ENCODE data around the gene HES5. TPM values are rescaled to one million over a fixed set of nuclear protein-coding genes. Genes with fewer than 3 reads are reported as not detected.

Gene HES5
- polyA plus RNA-seq, 3 donors, result not detected

- peaks cover 30 to 50% of the 10 kb centered on the region in 2 donors for H3K27me3 ChIP-seq (ENCODE audit: control insufficient read depth in 2 of 2, insufficient read depth in 2 of 2, low read length in 2 of 2)
- H3K4me2 ChIP-seq (replicated peaks; ENCODE audit: extremely low read depth, low read length, poor library complexity, severe bottlenecking), result no peak overlapping the region
- H3K36me3 ChIP-seq (replicated peaks in 1 of 2; ENCODE audit: control insufficient read depth in 1 of 2, insufficient read depth in 2 of 2, low read length in 2 of 2), result peaks cover 0 to 3% of the 10 kb centered on the region in 2 donors
- H3K4me3 Mint-ChIP-seq, result peak overlapping the region in 1 of 2 donors; percentile 76
- peaks cover 33 to 59% (median 49%) of the 10 kb centered on the region in 3 donors for H3K27me3 Mint-ChIP-seq (ENCODE audit: low read depth in 3 of 3)
- intact Hi-C loops (cut with micrococcal nuclease), result loop anchor here (2.0 to 10.0 kb wide), 6 partner anchors 19 to 323 kb away; partner anchors contain the start of genes MORN1 (in 1 of the 2), PEX10 (in 1 of the 2), PRXL2B (in 1 of the 2) and RER1 (in 1 of the 2)
- peaks cover 31% of the 10 kb centered on the region for H3K4me1 Mint-ChIP-seq
- no peak overlapping the region for H3K4me3 ChIP-seq (replicated peaks in 1 of 3; ENCODE audit: low read depth in 2 of 3, low read length in 3 of 3)
- H3K9me3 Mint-ChIP-seq, result peaks cover 0 to 11% (median 0%) of the 10 kb centered on the region in 7 donors
- peaks cover 43% of the 10 kb centered on the region for H4K20me1 ChIP-seq (ENCODE audit: insufficient read depth, low read length)
- TF ChIP-seq CTCF (IDR thresholded peaks at IDR 0.05), result no peak
- H3K79me2 ChIP-seq (ENCODE audit: insufficient read depth, low read length), result peaks cover 35% of the 10 kb centered on the region
- H3K36me3 Mint-ChIP-seq, result peaks cover 9 to 12% of the 10 kb centered on the region in 2 donors
- no peak overlapping the region for H3K9ac ChIP-seq (ENCODE audit: insufficient read depth, low read length, poor library complexity, severe bottlenecking)
- peaks cover 31 to 42% of the 10 kb centered on the region in 2 donors for H3K4me1 ChIP-seq (ENCODE audit: control insufficient read depth in 1 of 2, insufficient read depth in 2 of 2, low read length in 2 of 2)
- DNase-seq, result no peak
- H2AFZ ChIP-seq (ENCODE audit: insufficient read depth, low read depth, low read length, poor library complexity, severe bottlenecking), result no peak overlapping the region
- no peak overlapping the region for H3K27ac Mint-ChIP-seq
- H3K9me3 ChIP-seq (replicated peaks in 1 of 2; ENCODE audit: control insufficient read depth in 1 of 2, insufficient read depth in 1 of 2, low read length in 2 of 2), result no peaks in the 10 kb centered on the region
- H3K27ac ChIP-seq (ENCODE audit: low read depth in 1 of 2, low read length in 2 of 2), result no peak overlapping the region
- 97% methylated on average over 3 of the region's 4 CpGs for WGBS (ENCODE audit: insufficient coverage)
These were observed 2.6 kb downstream of the HES5 start for GRCh38 chr1:2527556-2527860.

DNA sequence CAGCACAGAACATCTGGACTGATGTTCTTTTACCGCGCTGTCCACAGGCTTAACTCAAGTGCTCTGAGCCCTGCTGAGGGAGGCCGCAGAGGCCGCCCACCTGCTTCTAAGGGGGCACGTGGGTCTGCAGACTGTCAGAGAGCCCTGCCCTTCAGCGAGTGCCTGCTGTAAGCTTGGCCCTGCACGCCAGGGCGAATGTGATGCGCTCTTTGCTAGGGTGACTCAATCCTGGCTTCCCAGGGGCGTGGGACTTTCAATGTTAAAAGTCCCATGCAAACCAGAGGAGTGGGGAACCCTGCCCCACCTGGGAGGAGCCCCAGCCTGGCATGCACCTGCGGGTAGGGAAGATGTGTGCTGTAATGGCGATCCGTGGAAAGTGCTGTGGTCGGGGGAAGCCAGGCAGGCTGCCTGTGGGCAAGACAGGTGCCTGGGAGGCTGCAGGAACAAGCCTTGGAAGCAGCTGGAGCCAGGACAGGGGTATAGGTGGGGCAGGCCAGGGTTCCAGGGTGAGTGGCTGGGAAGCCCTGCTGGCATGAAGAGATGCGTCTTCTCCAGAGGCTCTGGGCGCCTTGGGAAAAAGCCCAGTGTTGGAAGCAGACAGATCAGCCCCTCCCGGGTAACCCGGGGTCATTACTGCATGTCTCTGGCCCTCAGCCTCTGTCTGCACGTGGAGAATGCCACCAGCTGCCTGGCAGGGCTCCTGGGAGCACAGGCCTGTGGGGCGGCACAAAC lies 3.1 kb downstream of the HES5 start:
- H3K9me3 Mint-ChIP-seq, result peaks cover 0 to 11% (median 0%) of the 10 kb centered on the region in 7 donors
- Histone ChIP-seq H3K4me2 (replicated peaks; ENCODE audit: extremely low read depth, low read length, poor library complexity, severe bottlenecking) (peak overlapping the region; percentile 96), H3K27ac (ENCODE audit: low read depth in 1 of 2, low read length in 2 of 2) (no peak overlapping the region), H3K4me1 (ENCODE audit: control insufficient read depth in 1 of 2, insufficient read depth in 2 of 2, low read length in 2 of 2) (peaks cover 31 to 42% of the 10 kb centered on the region in 2 donors), H3K9me3 (replicated peaks in 1 of 2; ENCODE audit: control insufficient read depth in 1 of 2, insufficient read depth in 1 of 2, low read length in 2 of 2) (no peaks in the 10 kb centered on the region), H3K27me3 (ENCODE audit: control insufficient read depth in 2 of 2, insufficient read depth in 2 of 2, low read length in 2 of 2) (peaks cover 30 to 45% of the 10 kb centered on the region in 2 donors), H3K9ac (ENCODE audit: insufficient read depth, low read length, poor library complexity, severe bottlenecking) (no peak overlapping the region), H3K4me3 (replicated peaks in 1 of 3; ENCODE audit: low read depth in 2 of 3, low read length in 3 of 3) (peak overlapping the region in 2 of 3 experiments; percentile 44 to 91), H2AFZ (ENCODE audit: insufficient read depth, low read depth, low read length, poor library complexity, severe bottlenecking) (peak overlapping the region; percentile 71), H3K36me3 (replicated peaks in 1 of 2; ENCODE audit: control insufficient read depth in 1 of 2, insufficient read depth in 2 of 2, low read length in 2 of 2) (peaks cover 0 to 8% of the 10 kb centered on the region in 2 donors), H3K79me2 (ENCODE audit: insufficient read depth, low read length) (peaks cover 40% of the 10 kb centered on the region), H4K20me1 (ENCODE audit: insufficient read depth, low read length) (peaks cover 48% of the 10 kb centered on the region)
- peak overlapping the region in 1 of 7 donors; percentile 76 for H3K27ac Mint-ChIP-seq
- H3K36me3 Mint-ChIP-seq, result peaks cover 12 to 17% of the 10 kb centered on the region in 2 donors
- DNase-seq, result peak; percentile 29 to 75 (median 50)
- no peak for TF ChIP-seq CTCF (IDR thresholded peaks at IDR 0.05)
- WGBS (ENCODE audit: insufficient coverage), result 48% methylated on average over 20 of the region's 20 CpGs
- peaks cover 31% of the 10 kb centered on the region for H3K4me1 Mint-ChIP-seq
- intact Hi-C loops (cut with micrococcal nuclease), result loop anchor here (1.0 to 10.0 kb wide), 8 partner anchors 20 to 322 kb away; partner anchors contain the start of genes PEX10 (in 2 of the 2), MORN1 (in 1 of the 2), PRXL2B (in 1 of the 2) and RER1 (in 1 of the 2)
- H3K4me3 Mint-ChIP-seq, result peak overlapping the region; percentile 51 to 76
- peaks cover 32 to 54% (median 45%) of the 10 kb centered on the region in 3 donors for H3K27me3 Mint-ChIP-seq (ENCODE audit: low read depth in 3 of 3)
